ENCODE data around the gene PIGC. TPM values are rescaled to one million over a fixed set of nuclear protein-coding genes. Genes with fewer than 3 reads are reported as not detected.

PIGC gene
- total and polyA plus RNA-seq, 4 donors = 8.6 to 18.4 (median 13.2) TPM

- H3K27me3 ChIP-seq (ENCODE audit: control insufficient read depth in 4 of 4, insufficient read depth in 4 of 4, low read length in 3 of 4) = no peaks in the 10 kb centered on the region
- TF ChIP-seq HNF4G (IDR thresholded peaks at IDR 0.05) = no peak
- TF ChIP-seq, protein P1, sequence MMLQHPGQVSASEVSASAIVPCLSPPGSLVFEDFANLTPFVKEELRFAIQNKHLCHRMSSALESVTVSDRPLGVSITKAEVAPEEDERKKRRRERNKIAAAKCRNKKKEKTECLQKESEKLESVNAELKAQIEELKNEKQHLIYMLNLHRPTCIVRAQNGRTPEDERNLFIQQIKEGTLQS (IDR thresholded peaks at IDR 0.05) = no peak
- no peak for TF ChIP-seq FOXA2 (IDR thresholded peaks at IDR 0.05)
- TF ChIP-seq RXRA (IDR thresholded peaks at IDR 0.05) = no peak
- H3K4me1 ChIP-seq (ENCODE audit: control insufficient read depth in 4 of 4, insufficient read depth in 4 of 4, low read length in 3 of 4) = no peaks in the 10 kb centered on the region
- 95% methylated on average over 5 of the region's 5 CpGs for WGBS
- H3K36me3 ChIP-seq (ENCODE audit: control insufficient read depth in 4 of 4, insufficient read depth in 3 of 4, low read depth in 1 of 4, low read length in 3 of 4) = no peaks in the 10 kb centered on the region
- DNase-seq (ENCODE audit: low spot score) = peak; percentile 76
- H3K9ac ChIP-seq (ENCODE audit: low read depth in 1 of 2, low read length in 2 of 2) = no peak overlapping the region
- H3K4me3 ChIP-seq (ENCODE audit: low read depth in 1 of 3, low read length in 3 of 3) = no peak overlapping the region
- H3K27ac ChIP-seq (ENCODE audit: low read depth in 1 of 2, low read length in 2 of 2) = no peak overlapping the region
- no peaks in the 10 kb centered on the region for H3K9me3 ChIP-seq (ENCODE audit: control insufficient read depth in 4 of 4, low read length in 3 of 4)
These were observed 12.5 kb upstream of the PIGC start for GRCh38 chr1:172456344-172456769.

- H3K4me1 ChIP-seq (ENCODE audit: control insufficient read depth in 4 of 4, insufficient read depth in 4 of 4, low read length in 3 of 4) = peaks cover under 1 to 4% (median 2%) of the 10 kb centered on the region in 4 donors
- DNase-seq (ENCODE audit: low spot score) = no peak
These were observed 11.6 kb upstream of the PIGC start for GRCh38 chr1:172455451-172455850.

GRCh38 chr1:172453607-172454006 is 9.7 kb upstream of the PIGC start:
- Histone ChIP-seq H3K4me3 (ENCODE audit: low read depth in 1 of 3, low read length in 3 of 3) (no peak overlapping the region), H3K27me3 (ENCODE audit: control insufficient read depth in 4 of 4, insufficient read depth in 4 of 4, low read length in 3 of 4) (no peaks in the 10 kb centered on the region), H3K9me3 (ENCODE audit: control insufficient read depth in 4 of 4, low read length in 3 of 4) (no peaks in the 10 kb centered on the region), H3K27ac (ENCODE audit: low read depth in 1 of 2, low read length in 2 of 2) (no peak overlapping the region), H3K4me1 (ENCODE audit: control insufficient read depth in 4 of 4, insufficient read depth in 4 of 4, low read length in 3 of 4) (peaks cover 2 to 10% (median 5%) of the 10 kb centered on the region in 4 donors), H3K36me3 (ENCODE audit: control insufficient read depth in 4 of 4, insufficient read depth in 3 of 4, low read depth in 1 of 4, low read length in 3 of 4) (no peaks in the 10 kb centered on the region), H3K9ac (ENCODE audit: low read depth in 1 of 2, low read length in 2 of 2) (no peak overlapping the region)
- TF ChIP-seq TAF1 (conservative IDR thresholded peaks at IDR 0.05) (no peak), SP1 (IDR thresholded peaks at IDR 0.05) (no peak), FOXA2 (IDR thresholded peaks at IDR 0.05) (no peak), HNF4A (conservative IDR thresholded peaks at IDR 0.05) (no peak), HNF4G (IDR thresholded peaks at IDR 0.05) (no peak), FOXA1 (IDR thresholded peaks at IDR 0.05) (no peak), MAX (IDR thresholded peaks at IDR 0.05) (no peak), YY1 (IDR thresholded peaks at IDR 0.05) (no peak), RAD21 (IDR thresholded peaks at IDR 0.05) (no peak), GABPA (IDR thresholded peaks at IDR 0.05 in 1 of 2, conservative IDR thresholded peaks at IDR 0.05 in 1 of 2) (no peak), RXRA (IDR thresholded peaks at IDR 0.05) (no peak), NR2F2 (IDR thresholded peaks at IDR 0.05) (no peak), JUND (IDR thresholded peaks at IDR 0.05) (no peak), EGR1 (IDR thresholded peaks at IDR 0.05; ENCODE audit: low read depth in 2 of 2) (no peak), REST (IDR thresholded peaks at IDR 0.05) (no peak)
- TF ChIP-seq, protein P2, sequence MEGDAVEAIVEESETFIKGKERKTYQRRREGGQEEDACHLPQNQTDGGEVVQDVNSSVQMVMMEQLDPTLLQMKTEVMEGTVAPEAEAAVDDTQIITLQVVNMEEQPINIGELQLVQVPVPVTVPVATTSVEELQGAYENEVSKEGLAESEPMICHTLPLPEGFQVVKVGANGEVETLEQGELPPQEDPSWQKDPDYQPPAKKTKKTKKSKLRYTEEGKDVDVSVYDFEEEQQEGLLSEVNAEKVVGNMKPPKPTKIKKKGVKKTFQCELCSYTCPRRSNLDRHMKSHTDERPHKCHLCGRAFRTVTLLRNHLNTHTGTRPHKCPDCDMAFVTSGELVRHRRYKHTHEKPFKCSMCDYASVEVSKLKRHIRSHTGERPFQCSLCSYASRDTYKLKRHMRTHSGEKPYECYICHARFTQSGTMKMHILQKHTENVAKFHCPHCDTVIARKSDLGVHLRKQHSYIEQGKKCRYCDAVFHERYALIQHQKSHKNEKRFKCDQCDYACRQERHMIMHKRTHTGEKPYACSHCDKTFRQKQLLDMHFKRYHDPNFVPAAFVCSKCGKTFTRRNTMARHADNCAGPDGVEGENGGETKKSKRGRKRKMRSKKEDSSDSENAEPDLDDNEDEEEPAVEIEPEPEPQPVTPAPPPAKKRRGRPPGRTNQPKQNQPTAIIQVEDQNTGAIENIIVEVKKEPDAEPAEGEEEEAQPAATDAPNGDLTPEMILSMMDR (IDR thresholded peaks at IDR 0.05; ENCODE audit: low read depth, low read length, missing input control) = no peak
- TF ChIP-seq, protein P3, sequence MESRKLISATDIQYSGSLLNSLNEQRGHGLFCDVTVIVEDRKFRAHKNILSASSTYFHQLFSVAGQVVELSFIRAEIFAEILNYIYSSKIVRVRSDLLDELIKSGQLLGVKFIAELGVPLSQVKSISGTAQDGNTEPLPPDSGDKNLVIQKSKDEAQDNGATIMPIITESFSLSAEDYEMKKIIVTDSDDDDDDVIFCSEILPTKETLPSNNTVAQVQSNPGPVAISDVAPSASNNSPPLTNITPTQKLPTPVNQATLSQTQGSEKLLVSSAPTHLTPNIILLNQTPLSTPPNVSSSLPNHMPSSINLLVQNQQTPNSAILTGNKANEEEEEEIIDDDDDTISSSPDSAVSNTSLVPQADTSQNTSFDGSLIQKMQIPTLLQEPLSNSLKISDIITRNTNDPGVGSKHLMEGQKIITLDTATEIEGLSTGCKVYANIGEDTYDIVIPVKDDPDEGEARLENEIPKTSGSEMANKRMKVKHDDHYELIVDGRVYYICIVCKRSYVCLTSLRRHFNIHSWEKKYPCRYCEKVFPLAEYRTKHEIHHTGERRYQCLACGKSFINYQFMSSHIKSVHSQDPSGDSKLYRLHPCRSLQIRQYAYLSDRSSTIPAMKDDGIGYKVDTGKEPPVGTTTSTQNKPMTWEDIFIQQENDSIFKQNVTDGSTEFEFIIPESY (IDR thresholded peaks at IDR 0.05) = no peak
- TF ChIP-seq, protein P1 (IDR thresholded peaks at IDR 0.05) = no peak
- WGBS = 73% methylated on average over 1 of the region's 1 CpG
- no peak for DNase-seq (ENCODE audit: low spot score)

More at GRCh38 chr1:172455451-172455850, 11.6 kb upstream of the PIGC start:
- H3K9ac ChIP-seq (ENCODE audit: low read depth in 1 of 2, low read length in 2 of 2) = no peak overlapping the region
- no peak for TF ChIP-seq MAX (IDR thresholded peaks at IDR 0.05)
- no peak for TF ChIP-seq JUND (IDR thresholded peaks at IDR 0.05)
- H3K4me3 ChIP-seq (ENCODE audit: low read depth in 1 of 3, low read length in 3 of 3) = no peak overlapping the region
- H3K9me3 ChIP-seq (ENCODE audit: control insufficient read depth in 4 of 4, low read length in 3 of 4) = no peaks in the 10 kb centered on the region
- no peaks in the 10 kb centered on the region for H3K36me3 ChIP-seq (ENCODE audit: control insufficient read depth in 4 of 4, insufficient read depth in 3 of 4, low read depth in 1 of 4, low read length in 3 of 4)
- no peaks in the 10 kb centered on the region for H3K27me3 ChIP-seq (ENCODE audit: control insufficient read depth in 4 of 4, insufficient read depth in 4 of 4, low read length in 3 of 4)
- no peak overlapping the region for H3K27ac ChIP-seq (ENCODE audit: low read depth in 1 of 2, low read length in 2 of 2)
- WGBS = 93% methylated on average over 1 of the region's 1 CpG

Data from liver (tissue), 9 donors.